SH-SY5Y (cell line): ENCODE data around the gene KIAA0232.

Experiments used
- GATA2 ChIP-seq: IDR thresholded peaks from 2 replicates; pipeline ENCODE4 v1.6.1; 2011; ENCODE audit warnings: mild to moderate bottlenecking, low read depth, low read length
- GATA3 ChIP-seq: IDR thresholded peaks from 2 replicates; pipeline ENCODE4 v1.6.1; 2011; ENCODE audit warnings: low read depth, mild to moderate bottlenecking, low read length, moderate library complexity

- TF ChIP-seq GATA2 (no peak), GATA3 (no peak)
Measured at GRCh38 chr4:6918338-6918737, 135.8 kb downstream of the KIAA0232 start.
